ENCODE results near the gene UBE2F.

The UBE2F gene

GRCh38 chr2:238060542-238061314 is 93.9 kb downstream of the UBE2F start, which contains the start of gene SCLY:
TSS of gene SCLY (plus strand) at chr2:238061001. CDS start at chr2:238061055, 54 bp downstream.
- TF ChIP-seq, protein P1, sequence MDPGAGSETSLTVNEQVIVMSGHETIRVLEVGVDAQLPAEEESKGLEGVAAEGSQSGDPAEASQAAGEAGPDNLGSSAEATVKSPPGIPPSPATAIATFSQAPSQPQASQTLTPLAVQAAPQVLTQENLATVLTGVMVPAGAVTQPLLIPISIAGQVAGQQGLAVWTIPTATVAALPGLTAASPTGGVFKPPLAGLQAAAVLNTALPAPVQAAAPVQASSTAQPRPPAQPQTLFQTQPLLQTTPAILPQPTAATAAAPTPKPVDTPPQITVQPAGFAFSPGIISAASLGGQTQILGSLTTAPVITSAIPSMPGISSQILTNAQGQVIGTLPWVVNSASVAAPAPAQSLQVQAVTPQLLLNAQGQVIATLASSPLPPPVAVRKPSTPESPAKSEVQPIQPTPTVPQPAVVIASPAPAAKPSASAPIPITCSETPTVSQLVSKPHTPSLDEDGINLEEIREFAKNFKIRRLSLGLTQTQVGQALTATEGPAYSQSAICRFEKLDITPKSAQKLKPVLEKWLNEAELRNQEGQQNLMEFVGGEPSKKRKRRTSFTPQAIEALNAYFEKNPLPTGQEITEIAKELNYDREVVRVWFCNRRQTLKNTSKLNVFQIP (CRISPR knock-in tag; IDR thresholded peaks at IDR 0.05; ENCODE audit: borderline replicate concordance, low read depth): 0 out of 2 replicates have a peak, but pooled peaks have one; percentile 29
- TF ChIP-seq GLIS3 (CRISPR knock-in tag; IDR thresholded peaks at IDR 0.05): no peak
- TF ChIP-seq ZFP3 (CRISPR knock-in tag; IDR thresholded peaks at IDR 0.05): 0 out of 2 replicates have a peak, but pooled peaks have one; percentile 19
- TF ChIP-seq ESRRG (CRISPR knock-in tag; IDR thresholded peaks at IDR 0.05): no peak
- 0 out of 2 replicates have a peak, but pooled peaks have one; percentile 13 for TF ChIP-seq TSHZ2 (CRISPR knock-in tag; IDR thresholded peaks at IDR 0.05)
- no peak for TF ChIP-seq ZNF8 (CRISPR knock-in tag; IDR thresholded peaks at IDR 0.05)
- peak; percentile 98 for ATAC-seq

- TF ChIP-seq ESRRG (CRISPR knock-in tag; IDR thresholded peaks at IDR 0.05): no peak
- TF ChIP-seq, protein P2, sequence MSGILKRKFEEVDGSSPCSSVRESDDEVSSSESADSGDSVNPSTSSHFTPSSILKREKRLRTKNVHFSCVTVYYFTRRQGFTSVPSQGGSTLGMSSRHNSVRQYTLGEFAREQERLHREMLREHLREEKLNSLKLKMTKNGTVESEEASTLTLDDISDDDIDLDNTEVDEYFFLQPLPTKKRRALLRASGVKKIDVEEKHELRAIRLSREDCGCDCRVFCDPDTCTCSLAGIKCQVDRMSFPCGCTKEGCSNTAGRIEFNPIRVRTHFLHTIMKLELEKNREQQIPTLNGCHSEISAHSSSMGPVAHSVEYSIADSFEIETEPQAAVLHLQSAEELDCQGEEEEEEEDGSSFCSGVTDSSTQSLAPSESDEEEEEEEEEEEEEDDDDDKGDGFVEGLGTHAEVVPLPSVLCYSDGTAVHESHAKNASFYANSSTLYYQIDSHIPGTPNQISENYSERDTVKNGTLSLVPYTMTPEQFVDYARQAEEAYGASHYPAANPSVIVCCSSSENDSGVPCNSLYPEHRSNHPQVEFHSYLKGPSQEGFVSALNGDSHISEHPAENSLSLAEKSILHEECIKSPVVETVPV (CRISPR knock-in tag; IDR thresholded peaks at IDR 0.05): no peak
- TF ChIP-seq TOX (CRISPR knock-in tag; IDR thresholded peaks at IDR 0.05; ENCODE audit: borderline replicate concordance): no peak
- no peak for TF ChIP-seq ARNTL (CRISPR knock-in tag; IDR thresholded peaks at IDR 0.05; ENCODE audit: borderline replicate concordance, low read depth)
- no peak for TF ChIP-seq TCF4 (CRISPR knock-in tag; IDR thresholded peaks at IDR 0.05; ENCODE audit: borderline replicate concordance)
- ATAC-seq: peak; percentile 37
Measured at GRCh38 chr2:238061315-238062202, 94.7 kb downstream of the UBE2F start.

DNA sequence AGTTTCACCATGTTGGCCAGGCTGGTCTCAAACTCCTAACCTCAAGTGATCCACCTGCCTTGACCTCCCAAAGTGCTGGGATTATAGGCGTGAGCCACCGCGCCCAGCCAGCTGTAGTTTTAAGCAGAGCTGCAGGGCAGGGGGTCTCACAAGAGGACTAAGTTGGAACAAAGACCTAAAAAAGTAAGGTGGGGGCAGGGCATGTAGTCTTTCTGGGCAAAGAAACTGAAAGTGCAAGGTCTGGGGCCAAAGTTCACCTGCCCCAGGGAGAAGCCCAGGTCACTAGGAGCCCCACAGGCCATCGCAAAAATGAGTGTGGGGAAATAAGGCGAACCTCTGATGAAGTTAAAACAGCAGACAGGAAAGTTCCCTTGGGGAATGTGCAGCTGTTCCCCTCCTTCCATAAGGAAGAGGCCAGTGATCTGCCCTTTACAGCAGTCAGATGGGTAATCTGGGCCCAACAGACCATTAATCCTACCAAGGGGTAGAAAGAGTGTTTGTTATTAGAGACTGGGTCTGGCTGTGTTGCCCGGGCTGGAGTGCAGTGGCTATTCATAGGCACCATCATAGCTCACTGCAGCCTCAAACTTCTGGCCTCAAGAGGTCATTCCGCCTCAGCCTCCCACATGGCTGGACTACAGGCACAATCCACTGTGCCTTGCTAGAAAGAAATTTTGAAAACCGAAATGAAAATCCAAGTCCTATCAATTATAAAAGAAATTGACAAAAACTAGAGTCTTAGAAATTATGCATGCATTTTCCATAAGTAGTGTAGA is 96.8 kb downstream of the UBE2F start:
- no peak for TF ChIP-seq CSDC2 (CRISPR knock-in tag; IDR thresholded peaks at IDR 0.05)
- TF ChIP-seq, protein P1 (CRISPR knock-in tag; IDR thresholded peaks at IDR 0.05; ENCODE audit: borderline replicate concordance, low read depth): no peak
- TF ChIP-seq TOX (CRISPR knock-in tag; IDR thresholded peaks at IDR 0.05; ENCODE audit: borderline replicate concordance): no peak
- no peak for TF ChIP-seq OSR1 (CRISPR knock-in tag; IDR thresholded peaks at IDR 0.05)
- TF ChIP-seq, protein P2 (CRISPR knock-in tag; IDR thresholded peaks at IDR 0.05): no peak
- TF ChIP-seq RARB (CRISPR knock-in tag; IDR thresholded peaks at IDR 0.05): no peak
- TF ChIP-seq TCF4 (CRISPR knock-in tag; IDR thresholded peaks at IDR 0.05; ENCODE audit: borderline replicate concordance): no peak
- TF ChIP-seq TSHZ2 (CRISPR knock-in tag; IDR thresholded peaks at IDR 0.05): no peak
- no peak for TF ChIP-seq GLIS3 (CRISPR knock-in tag; IDR thresholded peaks at IDR 0.05)
- TF ChIP-seq ZNF8 (CRISPR knock-in tag; IDR thresholded peaks at IDR 0.05): no peak
- no peak for TF ChIP-seq BACH2 (CRISPR knock-in tag; IDR thresholded peaks at IDR 0.05; ENCODE audit: borderline replicate concordance)

More for the DNA sequence above, 96.8 kb downstream of the UBE2F start:
- ATAC-seq: no peak
